WERI-Rb-1 (cell line): ENCODE measurements around the gene ODC1.

ENCODE experiments used
- DNase-seq: peaks from one replicate; pipeline ENCODE4 v3.0.0-alpha.2; 2020
- H3K27ac ChIP-seq: fragments of 250-450 bp; sonication (Bioruptor Pico); 2 replicates; pipeline ENCODE4 v1.5.1; 2020; ENCODE audit warnings: mild to moderate bottlenecking, moderate library complexity
- H3K27me3 ChIP-seq: fragments of 250-450 bp; sonication (Bioruptor Pico); 2 replicates; pipeline ENCODE4 v1.5.1; 2021; ENCODE audit warnings: mild to moderate bottlenecking, low read depth, moderate library complexity; ENCODE audit not compliant: insufficient read depth, severe bottlenecking
- H3K36me3 ChIP-seq: fragments of 250-450 bp; sonication (Bioruptor Pico); 2 replicates; pipeline ENCODE4 v1.5.1; 2020; ENCODE audit warnings: mild to moderate bottlenecking, moderate library complexity
- H3K4me3 ChIP-seq: 2 replicates; pipeline ENCODE4 v1.5.1; 2011; ENCODE audit warnings: low read depth, mild to moderate bottlenecking, control low read depth, low read length
- H3K9me3 ChIP-seq: fragments of 250-450 bp; sonication (Bioruptor Pico); 2 replicates; pipeline ENCODE4 v1.5.1; 2021; ENCODE audit warnings: mild to moderate bottlenecking, moderate library complexity; ENCODE audit not compliant: severe bottlenecking
- CTCF ChIP-seq: IDR thresholded peaks from 2 replicates; pipeline ENCODE4 v1.5.1; 2011; ENCODE audit warnings: low read depth, mild to moderate bottlenecking, control low read depth, inconsistent platforms, low read length

The ODC1 gene

GRCh38 chr2:10481055-10481665 is 33.0 kb upstream of the ODC1 start:
- no peak for DNase-seq
- no peaks in the 10 kb centered on the region for H3K27me3 ChIP-seq
- H3K4me3 ChIP-seq, result no peak overlapping the region
- no peak for TF ChIP-seq CTCF
- no peaks in the 10 kb centered on the region for H3K36me3 ChIP-seq
- no peak overlapping the region for H3K27ac ChIP-seq
- H3K9me3 ChIP-seq, result no peaks in the 10 kb centered on the region

- no peak overlapping the region for H3K27ac ChIP-seq
- no peaks in the 10 kb centered on the region for H3K27me3 ChIP-seq
- no peak for DNase-seq
- H3K36me3 ChIP-seq, result no peaks in the 10 kb centered on the region
- TF ChIP-seq CTCF, result no peak
- no peaks in the 10 kb centered on the region for H3K9me3 ChIP-seq
- no peak overlapping the region for H3K4me3 ChIP-seq
Measured at GRCh38 chr2:10480359-10480949, 32.3 kb upstream of the ODC1 start.

- H3K27ac ChIP-seq, result no peak overlapping the region
- no peak for DNase-seq
- no peak for TF ChIP-seq CTCF
- H3K36me3 ChIP-seq, result no peaks in the 10 kb centered on the region
- H3K4me3 ChIP-seq, result no peak overlapping the region
- no peaks in the 10 kb centered on the region for H3K27me3 ChIP-seq
- no peaks in the 10 kb centered on the region for H3K9me3 ChIP-seq
Measured at GRCh38 chr2:10478916-10479315, 30.8 kb upstream of the ODC1 start.

GRCh38 chr2:10478298-10478625 is 30.1 kb upstream of the ODC1 start:
- H3K4me3 ChIP-seq, result no peak overlapping the region
- TF ChIP-seq CTCF, result no peak
- no peaks in the 10 kb centered on the region for H3K9me3 ChIP-seq
- H3K27ac ChIP-seq, result no peak overlapping the region
- DNase-seq, result no peak
- no peaks in the 10 kb centered on the region for H3K27me3 ChIP-seq
- no peaks in the 10 kb centered on the region for H3K36me3 ChIP-seq

- Histone ChIP-seq H3K27ac (no peak overlapping the region), H3K4me3 (no peak overlapping the region), H3K9me3 (no peaks in the 10 kb centered on the region), H3K27me3 (no peaks in the 10 kb centered on the region), H3K36me3 (no peaks in the 10 kb centered on the region)
- no peak for DNase-seq
- TF ChIP-seq CTCF, result no peak
Measured at GRCh38 chr2:10477443-10478297, 29.5 kb upstream of the ODC1 start.
